Posterior cingulate gyrus (tissue), 11 donors: ENCODE data around the gene KRTAP10-1.
A peak's percentile ranks its signal among the peaks of the same experiment; 100 is the strongest.
"Not testable (repeated sequence)": the region's sequence is repeated elsewhere in the genome, so short reads cannot be mapped to it uniquely, and the experiment has no call there.

Experiments
- DNase-seq, 10 donors: peaks; one replicate each; pipeline versions ENCODE4 v3.0.0 to v3.0.0-alpha.2; 2020 to 2021; ENCODE audit warnings: mixed read lengths in 3 of 10
- intact Hi-C: fragments of 100-400 bp; cut with DNase I; formaldehyde crosslinking; loops from one replicate; pipeline ENCODE4 v1.15.1; 2023

Gene KRTAP10-1

DNA sequence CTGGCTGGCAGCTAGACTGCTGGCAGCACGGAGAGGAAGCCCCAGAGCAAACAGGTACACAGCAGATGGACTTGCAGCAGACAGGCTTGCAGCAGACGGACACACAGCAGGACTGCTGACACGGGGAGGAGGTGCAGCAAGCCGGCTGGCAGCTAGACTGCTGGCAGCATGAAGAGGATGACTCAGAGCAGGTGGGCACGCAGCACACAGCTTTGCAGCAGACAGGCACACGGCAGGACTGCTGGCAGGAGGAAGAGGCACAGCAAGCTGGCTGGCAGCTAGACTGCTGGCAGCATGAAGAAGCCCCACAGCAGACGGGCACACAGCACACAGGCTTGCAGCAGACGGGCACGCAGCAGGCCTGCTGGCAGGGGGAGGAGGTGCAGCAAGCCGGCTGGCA lies 10.8 kb upstream of the KRTAP10-1 start:
- intact Hi-C loops = no loop called here
- DNase-seq = peak in 4 of 10 donors; percentile 8 to 86 (median 77)

DNA sequence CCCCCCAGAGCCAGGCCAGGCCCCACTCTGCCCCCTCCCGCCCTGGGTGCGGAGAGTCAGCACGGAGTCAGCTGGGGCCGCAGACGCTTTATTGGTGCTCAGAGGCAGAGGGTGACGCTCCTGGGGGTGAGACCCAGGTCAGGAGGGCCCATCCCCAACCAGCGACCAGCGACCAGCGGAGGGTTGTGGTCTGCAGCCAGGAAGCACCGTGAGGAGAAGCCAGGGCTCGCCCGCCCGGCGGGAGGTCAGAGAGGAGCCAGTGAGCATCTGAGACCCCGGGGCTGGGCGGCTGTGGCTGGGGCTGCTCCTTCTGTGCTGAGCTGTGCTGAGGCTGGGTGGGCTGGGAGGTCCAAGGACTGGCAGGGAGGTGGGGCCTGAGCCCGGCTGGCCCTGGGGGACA lies 10.3 kb upstream of the KRTAP10-1 start:
- peak in 4 of 10 donors; percentile 9 to 75 (median 62) for DNase-seq
- intact Hi-C loops = not testable (repeated sequence)

DNA sequence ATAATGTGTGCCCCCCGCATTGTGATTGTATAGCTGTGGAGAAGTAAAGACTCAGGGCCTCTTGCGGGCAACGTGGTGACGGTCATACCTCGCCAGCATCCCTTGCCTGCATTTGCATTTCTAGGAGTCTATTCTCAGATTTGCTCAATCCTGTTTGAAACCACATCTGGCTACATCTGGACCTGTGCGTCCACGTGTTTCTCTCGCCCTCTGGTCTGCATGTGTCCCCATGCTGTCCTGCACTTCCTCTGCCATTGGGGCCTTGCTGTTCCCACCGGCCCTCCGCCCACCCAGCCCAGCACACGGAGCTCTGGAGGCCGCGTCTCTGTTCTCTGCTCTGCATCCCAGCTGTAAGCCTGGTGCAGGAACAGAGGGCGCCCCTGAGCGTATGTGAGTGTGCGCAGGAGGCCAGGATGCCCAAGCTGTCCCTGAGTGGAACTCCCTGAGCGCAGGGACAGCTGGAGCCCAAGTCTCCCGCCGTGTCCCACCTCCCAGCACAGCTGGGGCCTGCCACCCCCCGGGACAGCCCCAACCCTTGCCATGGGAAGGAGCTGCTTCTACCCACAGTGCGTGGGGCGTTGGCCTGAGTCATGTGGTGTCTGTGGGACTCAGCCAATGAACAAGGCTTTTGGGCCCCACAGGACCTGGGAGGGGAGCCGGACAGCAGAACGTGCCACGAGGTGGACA lies 9.7 kb upstream of the KRTAP10-1 start:
- intact Hi-C loops = no loop called here
- DNase-seq = peak in 1 of 10 donors; percentile 80

DNA sequence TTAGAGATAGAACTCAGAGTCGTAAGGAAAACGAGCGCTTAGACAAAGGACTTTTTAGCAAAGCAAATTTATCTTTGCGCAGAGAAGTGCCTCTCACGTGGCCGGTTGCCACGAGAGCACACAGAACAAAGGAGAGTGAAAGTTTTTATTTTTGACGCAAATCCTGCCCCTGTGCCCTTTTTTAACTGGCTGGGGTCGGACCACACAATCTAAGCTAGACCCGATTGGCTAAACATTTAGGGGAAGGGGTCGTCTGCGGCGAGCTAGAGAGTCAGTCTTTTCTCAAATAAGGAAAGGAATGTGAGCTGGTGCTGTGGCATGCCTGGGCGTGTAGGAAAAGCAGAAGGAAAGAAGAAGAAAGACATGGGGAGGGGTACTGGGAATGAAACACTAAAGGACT lies 8.9 kb upstream of the KRTAP10-1 start:
- intact Hi-C loops = no loop called here

DNA sequence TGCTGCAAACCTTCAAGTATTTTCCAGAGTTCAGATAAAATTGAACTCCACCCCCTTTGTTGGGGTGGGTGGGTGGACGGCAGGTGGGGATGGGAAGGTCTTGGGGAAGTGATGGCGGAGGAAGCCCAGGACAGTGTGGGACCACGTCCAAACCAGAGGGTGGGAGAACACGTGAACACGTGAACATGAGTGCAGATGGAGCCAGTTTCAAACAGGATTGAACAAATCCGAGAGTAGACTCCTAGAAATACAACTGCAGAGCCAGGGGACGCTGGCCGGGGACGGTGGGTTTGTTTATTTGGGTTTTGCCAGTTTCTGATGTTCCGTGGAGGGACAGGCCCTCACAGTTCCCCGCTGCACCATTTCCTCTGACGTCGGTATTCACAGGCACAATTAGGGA lies 8.4 kb upstream of the KRTAP10-1 start:
- intact Hi-C loops = no loop called here
- no peak for DNase-seq

More for the DNA sequence above, 8.9 kb upstream of the KRTAP10-1 start:
- no peak for DNase-seq

DNA sequence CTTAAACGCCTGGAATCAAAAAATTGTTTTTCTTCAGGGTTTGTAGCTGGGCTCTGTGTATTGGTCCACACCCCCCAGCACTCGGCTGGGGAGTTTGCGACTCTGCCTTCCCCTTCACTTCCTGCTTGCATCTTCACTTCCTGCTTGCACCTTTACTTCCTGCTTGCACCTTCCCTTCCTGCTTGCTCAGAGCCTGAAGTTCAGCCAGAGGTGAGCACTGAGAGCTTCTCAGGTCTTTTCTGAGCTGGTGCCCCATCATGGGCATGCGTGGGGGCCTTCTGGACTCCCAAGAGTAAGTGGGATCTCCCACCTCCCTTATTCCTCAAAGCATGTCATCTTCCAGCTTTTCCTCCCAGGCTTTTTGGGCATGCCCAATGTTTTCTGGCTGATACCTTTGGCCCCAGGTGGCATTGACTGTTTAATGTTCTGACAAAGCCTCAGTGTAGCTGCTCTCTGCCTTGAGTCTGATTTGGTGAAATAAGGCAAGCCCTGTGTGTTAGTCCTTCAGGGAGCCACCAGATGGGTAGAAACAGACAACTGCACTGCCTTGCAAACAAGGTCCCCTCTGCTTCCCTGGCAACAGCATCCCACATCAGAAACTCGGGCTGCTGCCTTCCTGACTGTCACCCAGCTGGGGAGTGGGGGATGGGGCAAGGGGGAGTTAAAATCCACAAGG lies 7.8 kb upstream of the KRTAP10-1 start:
- intact Hi-C loops = no loop called here
- DNase-seq = no peak

DNA sequence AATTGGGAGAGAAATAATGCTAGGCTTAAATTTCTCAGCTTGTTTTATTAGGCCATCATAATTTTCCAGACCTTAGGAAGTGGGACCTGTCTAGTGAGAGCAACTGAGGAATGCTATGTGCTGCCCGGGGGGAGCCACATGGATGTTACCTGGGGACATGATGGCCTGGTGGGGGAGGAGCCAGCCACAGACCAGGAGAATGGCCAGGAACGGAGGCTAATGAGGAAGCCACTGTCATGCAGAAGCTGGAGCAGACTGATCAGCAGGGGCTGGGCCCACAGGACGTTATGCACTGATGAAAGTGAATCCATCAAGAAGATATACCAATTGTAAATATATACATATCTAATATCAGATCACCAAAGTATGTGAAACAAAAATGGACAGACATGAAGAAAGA lies 4.6 kb upstream of the KRTAP10-1 start:
- intact Hi-C loops = no loop called here
- DNase-seq = no peak

DNA sequence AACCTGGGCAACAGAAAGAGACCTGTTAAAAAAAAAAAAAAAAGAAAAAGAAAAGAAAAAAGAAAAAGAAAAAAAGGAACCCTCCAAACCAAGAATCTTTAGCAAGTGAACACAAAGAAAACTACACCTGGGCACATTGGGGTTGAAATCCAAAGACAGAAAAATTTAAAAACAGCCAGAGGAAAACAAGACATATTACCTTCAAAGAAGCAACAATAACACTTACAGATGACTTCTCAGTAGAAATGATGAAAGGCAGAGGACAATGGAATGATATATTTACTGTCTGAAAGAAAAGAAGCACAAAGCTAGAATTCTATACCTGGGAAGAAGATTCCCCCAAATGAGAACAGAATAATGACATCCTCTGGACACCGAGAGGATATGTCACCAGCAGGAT lies 2.7 kb upstream of the KRTAP10-1 start:
- DNase-seq = no peak

DNA sequence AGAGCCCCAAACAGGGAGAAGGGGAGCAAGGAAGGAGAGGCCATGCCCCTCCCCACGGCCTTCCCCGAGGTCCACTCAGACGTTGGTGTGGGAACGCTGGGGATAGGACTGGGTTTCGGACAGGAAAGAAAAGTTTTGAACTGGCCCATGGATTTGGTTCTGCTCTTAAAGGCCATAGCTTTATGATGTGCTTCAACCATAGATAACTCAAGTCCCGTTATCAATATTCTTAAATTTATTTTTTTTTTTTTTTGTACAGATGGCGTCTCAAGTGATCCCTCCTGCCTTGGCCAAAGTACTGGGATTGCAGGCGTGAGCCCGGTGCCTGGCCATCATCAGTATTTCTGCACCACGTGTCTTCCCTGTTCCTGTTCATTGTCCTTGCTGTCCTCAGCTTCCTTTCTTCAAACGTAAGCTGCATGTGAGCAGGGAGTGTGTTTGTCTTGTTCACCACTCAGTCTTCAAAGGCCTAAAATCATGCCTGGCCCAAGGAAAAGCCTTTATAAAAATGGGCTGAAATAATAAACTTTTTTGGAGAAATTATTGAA lies 820 bp upstream of the KRTAP10-1 start:
- intact Hi-C loops = no loop called here
- peak in 1 of 10 donors; percentile 3 for DNase-seq

More for the DNA sequence above, 2.7 kb upstream of the KRTAP10-1 start:
- intact Hi-C loops = no loop called here

DNA sequence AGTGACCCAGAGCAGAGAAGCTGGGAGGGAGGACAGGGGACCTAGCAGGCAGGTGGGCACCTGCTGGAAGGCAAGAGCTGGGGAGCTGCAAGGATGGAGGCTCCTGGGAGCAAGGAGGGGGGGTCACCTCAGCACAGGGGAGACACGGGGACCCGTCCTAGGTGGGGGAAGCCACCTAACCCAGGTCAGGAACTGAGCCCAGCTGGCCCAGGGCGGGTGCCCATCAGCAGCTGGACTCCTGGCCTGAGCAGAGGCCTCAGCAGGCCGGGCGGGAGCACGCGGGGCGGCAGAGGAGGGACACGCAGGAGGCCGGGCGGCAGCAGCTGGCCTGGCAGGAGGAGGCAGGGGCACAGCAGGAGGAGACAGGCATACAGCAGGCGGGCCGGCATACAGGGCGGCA lies 949 bp downstream of the KRTAP10-1 start:
- intact Hi-C loops = no loop called here
- DNase-seq = no peak

DNA sequence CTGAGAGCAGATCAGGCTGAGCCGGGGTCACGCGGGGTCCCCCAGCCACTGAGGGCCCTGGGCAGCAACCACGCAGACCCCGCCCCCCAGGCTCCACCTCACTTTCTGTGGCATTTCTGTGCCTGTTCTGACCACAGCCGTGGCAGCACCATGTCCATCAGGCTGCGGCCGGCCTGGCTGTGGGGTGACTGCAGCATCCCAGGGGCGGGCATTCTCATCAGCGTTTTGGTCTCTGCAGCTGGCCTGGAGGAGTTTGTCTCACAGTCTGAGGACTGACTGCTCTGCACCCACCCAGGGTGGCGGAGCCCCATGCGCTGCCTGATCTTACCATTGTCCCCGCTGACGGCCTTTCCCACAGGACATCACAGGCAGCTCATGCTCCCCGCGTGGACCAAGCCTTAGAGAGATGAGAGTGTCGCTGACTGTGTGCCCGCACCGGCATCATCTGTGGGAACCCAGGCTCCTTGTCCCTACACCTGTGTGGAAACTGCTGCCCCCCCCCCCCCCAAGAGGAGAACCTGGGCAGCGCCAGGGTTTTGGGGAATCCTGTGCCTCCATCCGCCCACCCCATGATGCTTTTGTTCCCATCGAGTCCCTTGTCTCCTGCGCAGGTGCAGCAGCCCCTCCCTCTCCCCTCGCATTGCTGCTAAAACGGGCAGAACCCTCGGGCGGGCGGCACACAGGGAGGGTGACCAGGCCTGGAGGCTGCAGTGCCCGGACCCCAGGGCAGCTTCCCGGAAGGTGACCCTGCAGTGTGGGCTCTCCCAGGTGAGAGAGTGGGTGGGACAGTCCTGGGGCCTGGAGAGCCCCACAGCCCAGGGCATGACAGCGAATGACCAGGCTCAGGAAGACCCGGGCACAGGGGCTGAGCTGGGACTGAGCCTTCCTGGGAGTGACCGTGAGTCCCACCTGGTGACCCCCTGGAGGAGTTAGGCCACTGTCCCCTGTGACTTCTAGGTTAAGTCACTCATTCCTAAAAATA lies 1.8 kb downstream of the KRTAP10-1 start:
- intact Hi-C loops = no loop called here
- peak in 3 of 10 donors; percentile 3 to 74 (median 5) for DNase-seq

DNA sequence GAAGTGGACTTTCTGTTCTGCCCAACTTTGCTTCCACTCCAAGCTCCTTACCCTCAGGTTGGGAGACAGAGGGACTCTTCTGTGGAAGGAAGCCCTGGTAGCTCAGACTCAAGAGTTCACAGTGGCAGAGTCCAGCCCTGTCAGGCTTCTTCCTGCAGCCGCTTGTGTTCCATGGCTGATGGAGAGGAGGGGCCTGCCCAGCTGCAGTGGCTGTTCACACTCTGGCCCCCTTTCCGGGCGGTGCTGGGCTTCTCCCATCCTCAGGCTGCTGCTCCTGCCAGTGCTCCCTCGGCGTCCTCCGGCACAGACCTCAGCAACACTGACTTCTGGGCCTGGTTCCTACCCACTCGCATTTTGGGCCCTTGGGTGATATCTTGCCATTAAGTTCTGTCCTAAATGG lies 4.0 kb downstream of the KRTAP10-1 start:
- peak in 2 of 10 donors; percentile 5 to 52 for DNase-seq
- intact Hi-C loops = no loop called here

DNA sequence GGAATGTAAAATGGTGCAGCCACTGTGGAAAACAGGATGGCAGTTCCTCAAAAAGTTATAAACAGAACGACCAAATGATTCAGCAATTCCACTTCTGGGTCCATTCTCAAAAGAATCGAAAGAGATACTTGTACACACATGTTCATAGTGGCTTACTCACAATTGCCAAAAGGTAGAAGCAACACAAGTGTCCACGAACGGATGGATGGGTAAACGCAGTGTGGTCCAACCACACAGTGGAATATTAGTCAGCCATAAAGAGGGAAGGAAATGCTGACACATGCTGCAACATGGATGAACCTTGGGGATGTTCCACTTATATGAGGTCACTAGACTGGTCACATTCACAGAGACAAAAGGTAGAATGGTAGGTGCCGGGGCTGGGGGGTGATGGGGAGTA lies 5.3 kb downstream of the KRTAP10-1 start:
- no peak for DNase-seq
- intact Hi-C loops = no loop called here

DNA sequence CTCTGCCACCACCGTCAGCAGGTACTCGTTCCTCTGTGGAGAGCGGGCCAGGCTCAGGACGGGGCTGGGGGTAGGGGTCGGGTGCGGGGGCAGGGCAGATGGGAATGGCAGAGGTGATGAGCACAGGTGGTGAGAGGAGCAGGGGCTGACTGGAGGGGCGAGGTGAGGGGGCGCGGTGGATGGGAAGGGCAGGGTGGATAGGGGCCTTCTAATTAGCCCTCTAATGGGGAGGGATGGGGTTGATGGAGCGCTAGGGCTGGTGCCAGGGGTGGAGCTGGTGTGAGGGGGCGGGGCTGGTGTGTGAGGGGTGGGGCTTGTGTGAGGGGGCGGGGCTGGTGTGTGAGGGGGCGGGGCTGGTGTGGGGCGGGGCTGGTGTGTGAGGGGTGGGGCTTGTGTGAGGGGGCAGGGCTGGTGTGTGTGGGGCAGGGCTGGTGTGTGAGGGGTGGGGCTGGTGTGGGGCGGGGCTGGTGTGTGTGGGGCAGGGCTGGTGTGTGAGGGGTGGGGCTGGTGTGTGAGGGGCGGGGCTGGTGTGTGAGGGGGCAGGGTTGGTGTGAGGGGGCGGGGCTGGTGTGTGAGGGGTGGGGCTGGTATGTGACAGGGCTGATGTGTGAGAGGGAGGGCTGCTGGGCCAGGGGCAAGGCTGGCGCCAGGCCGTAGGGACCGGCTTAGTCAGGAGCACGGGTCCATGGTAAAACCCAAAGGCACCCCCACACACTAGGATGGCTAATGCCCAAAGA lies 5.9 kb downstream of the KRTAP10-1 start:
- peak in 3 of 10 donors; percentile 3 to 12 (median 4) for DNase-seq
- intact Hi-C loops = no loop called here

DNA sequence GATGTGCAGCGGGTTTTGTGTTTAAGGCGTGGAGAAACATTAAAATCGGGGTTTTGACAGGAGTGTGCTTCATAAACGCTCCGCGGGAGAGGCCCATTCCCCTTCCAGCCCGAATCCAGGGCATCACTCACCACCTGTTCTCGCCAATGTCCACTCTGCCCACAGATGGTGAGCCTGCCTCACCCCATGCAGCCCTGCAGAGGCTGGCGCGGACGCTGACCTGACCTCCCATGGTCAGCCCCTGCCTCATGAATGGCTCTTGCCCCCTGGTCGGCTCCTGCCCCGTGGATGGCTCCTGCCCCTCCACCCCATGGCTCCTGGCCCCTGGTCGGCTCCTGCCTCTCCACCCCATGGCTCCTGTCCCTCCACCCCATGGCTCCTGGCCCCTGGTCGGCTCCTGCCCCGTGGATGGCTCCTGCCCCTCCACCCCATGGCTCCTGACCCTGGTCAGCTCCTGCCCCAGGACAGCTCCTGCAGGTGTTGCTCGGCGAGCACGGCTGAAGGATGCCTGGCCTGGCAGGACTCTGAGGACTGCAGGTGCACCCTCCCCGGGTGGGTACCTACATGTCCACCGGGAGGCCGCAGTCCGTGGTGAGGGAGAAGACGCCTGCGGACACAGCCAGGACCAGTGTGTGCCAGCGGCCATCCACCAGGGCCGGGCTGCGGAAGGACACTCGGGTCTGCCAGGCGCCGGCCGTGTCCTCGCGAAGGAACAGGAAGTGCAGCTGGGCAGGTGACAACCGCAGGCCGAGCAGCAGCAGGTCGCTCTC lies 6.7 kb downstream of the KRTAP10-1 start:
- peak in 5 of 10 donors; percentile 4 to 80 (median 19) for DNase-seq
- intact Hi-C loops = no loop called here

DNA sequence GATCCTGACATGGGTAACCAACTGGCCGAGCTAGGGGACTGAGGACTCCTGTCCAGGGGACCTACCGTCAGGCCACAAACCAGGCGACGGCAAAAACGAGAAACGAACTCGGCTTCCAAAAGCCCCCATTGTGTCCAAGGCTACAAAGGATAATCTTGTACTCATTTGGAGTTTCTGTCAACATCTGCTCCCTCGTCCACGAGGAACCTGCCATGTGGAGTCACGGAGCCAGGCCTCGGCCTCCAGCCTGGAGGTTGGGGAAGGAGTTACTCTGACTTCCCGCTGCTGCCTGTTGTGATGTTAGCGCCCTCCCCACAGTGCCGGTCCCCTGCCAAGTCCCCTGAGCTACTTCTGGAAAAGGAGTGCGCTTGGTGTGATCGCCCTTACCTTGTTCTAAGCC lies 7.3 kb downstream of the KRTAP10-1 start:
- DNase-seq = peak in 3 of 10 donors; percentile 0 to 32 (median 9)
- intact Hi-C loops = no loop called here

DNA sequence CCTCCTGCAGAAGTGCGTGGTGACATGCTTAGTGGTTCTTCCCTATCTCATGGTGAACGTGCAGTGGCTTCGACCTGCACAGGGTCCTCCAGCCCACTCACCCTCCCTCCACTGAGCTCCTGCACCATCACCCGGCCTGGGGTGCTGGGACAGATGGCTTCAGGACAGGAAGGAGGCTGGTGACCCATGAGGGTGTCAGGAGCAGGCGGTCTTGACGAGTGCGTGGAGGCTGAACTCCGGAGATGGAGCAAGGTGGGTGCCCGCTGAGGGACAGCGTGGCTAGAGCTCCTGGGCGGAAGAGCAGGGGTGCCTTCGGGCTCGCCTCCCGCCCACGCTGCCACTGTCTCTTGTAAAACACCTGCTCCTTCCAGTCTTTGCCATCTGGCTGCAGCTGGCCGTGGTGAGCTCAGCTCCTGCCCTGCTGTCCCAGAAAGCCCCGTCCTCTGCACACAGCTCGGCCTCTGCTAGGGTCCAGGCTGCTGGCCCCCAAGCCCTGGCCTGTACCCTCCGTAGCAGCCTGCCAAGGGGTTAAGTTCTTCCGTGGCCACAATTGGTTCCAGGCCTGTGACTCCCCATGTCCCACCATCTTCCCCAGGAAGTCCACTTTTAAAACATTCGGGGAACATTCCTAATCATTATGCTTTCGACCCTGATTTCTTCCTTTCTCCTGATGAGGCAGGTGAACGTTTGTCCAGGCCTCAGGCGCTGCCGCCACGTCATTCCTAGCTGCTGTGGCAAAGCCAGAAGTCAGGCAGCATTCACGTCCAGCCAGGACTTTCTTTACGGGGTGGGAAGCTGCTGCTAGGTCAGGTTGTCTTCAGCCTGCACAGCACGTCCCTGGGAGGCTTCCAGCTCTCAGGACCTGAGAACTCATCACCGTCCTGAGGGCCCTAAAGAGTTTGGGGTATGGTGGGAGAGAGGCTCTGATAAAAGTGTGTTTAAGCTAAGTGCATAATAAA lies 8.1 kb downstream of the KRTAP10-1 start:
- DNase-seq = peak in 6 of 10 donors; percentile 1 to 56 (median 10)
- intact Hi-C loops = no loop called here
